ENCODE measurements around the gene CLEC4G. TPM values are rescaled to one million over a fixed set of nuclear protein-coding genes. Genes with fewer than 3 reads are reported as not detected.

The CLEC4G gene
- total RNA-seq, 1 experiment from 2014 or later = not detected

DNA sequence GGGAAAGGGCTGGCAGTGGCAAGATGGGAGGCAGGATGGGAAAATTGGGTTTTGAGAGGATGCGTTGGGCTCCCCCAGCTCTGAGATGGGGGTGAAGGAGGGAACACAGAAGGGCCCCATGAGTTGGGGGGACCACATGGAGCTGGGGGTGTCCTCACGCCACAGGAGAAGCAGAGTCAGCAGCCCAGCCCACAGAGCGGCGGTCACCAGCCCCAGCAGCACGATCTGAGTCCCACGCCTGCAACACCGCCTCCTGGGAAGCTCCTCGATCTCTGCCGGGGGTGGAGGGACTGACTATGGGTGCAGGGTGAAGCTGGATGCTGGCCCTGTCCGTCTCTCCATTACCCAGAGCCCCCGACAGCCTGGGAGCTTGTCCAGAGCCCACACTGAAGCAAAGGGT lies 33.3 kb downstream of the CLEC4G start:
- no peak for DNase-seq (ENCODE audit: low read depth)

DNA sequence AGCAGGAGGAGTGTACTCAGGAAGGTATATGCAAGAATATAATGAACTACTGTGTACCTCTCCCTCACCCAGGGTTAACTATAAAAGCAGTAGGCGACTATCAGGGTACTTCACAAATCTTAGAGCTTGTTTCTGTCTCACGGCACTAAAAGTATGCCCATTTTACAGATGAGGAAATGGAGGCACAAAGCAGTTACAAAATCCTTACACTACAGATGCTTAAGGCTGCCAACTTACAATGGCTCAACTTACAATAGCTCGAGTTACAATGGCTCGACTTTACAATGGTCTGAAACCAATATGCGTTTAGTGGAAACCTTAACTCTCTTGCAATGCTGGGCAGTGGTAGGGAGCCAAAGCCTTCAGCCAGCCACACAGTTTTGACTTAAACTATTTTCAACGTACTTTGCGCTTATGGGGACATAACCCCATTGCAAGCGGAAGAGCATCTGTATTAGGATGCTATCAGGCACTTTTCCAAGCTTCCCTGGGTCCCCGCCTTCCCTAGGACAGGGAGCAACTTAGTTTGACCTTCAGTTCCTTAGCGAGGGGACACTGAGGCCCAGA lies 34.1 kb downstream of the CLEC4G start:
- DNase-seq (ENCODE audit: low read depth) = no peak

DNA sequence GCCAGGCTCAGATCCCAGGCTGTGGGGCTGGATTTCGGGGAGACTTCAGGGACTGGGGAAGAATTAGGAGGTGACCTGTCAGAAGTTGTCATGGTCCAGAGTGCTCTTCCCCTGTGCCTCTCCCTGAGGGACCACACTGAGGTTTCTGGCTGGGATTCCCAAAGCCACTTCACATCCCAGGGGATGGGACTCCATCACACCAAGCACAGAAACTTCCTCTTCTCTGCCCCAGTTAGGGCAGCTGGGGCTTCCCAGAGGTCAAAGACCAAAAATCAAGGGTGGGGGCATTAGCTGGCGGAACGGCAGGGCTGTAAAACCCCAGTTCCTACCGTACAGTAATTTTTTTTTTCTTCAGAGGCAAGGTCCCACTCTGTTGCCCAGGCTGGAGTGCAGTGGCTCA lies 37.4 kb downstream of the CLEC4G start:
- no peak for DNase-seq (ENCODE audit: low read depth)

DNA sequence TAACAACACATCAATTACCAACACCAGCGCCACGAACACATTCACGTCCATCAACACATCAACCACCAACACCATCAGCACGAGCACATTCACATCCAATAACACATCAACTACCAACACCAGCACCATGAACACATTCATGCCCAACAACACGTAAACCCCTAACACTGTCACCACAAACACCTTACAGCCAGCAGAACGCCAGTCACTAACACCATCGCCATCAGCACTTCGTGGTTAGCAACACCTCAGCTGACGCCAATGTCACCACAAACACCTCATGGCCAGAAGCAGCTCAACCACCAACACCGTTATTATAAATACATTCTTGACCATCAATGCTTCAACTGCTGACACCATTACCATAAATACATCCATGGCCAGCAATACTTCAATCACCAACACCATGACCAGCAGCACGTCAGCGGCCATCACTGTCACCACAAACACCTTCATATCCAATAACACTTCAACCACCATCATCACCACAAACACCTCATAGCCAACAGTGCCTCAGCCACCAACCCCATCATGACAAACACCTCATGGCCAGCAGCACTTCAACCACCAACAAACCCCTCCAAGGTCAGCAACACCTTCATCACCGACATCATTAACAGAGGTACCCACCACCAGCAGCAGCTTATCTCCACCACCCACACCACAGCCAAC lies 39.4 kb downstream of the CLEC4G start:
- DNase-seq (ENCODE audit: low read depth) = no peak

DNA sequence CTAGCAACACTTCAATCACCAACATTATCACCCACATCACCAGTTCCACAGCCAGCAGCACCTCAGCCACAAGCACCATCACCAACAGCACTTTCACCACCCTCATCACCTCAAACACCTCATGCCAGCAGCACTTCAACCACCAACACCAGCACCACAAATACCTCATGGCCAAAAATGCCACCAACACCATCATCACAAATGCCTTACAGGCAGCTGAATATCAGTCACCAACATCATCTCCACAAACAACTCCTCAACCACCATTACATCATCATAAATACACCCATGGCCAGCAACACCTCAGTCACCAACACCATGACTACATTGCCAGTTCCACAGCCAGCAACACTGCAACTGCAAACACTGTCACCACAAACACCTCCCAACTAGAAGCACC lies 40.4 kb downstream of the CLEC4G start:
- DNase-seq (ENCODE audit: low read depth) = no peak

DNA sequence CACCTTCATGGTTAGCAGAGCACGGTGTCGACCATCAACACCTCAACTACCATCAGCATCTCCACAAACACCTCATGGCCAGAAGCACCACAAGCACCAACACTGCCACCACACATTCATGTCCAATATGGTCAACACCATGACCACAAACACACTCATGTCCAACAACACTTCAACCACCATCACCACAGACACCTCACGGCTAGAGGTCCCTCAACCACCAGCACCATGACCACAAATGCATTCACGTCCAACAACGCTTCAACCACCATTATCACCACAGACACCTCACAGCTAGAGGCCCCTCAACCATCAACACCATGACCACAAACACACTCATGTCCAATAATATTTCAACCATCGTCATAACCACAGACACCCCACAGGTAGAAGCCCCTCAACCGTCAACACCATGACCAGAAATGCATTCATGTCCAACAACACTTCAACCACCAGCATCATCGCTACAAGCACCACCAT lies 41.1 kb downstream of the CLEC4G start:
- no peak for DNase-seq (ENCODE audit: low read depth)

DNA sequence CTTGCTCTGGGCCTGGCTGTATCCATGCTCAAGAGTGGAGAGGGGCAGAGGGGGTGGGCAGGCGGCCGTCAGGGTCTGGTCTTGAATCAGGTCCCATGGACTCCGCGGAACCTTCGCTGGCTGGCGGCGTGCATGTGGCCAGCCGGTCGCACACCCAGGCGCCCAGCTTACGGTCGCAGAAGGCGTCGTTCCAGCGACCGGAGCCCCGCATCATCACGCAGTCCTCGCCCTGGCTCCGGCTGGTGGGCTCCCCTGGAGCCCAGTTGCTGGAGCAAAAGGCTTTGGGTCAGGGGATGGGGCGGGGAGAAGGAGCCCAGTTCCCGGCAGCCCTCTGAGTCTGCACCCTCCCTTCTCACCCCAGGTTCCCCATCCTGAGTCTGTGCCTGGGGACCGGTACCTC lies 42.7 kb downstream of the CLEC4G start:
- no peak for DNase-seq (ENCODE audit: low read depth)

DNA sequence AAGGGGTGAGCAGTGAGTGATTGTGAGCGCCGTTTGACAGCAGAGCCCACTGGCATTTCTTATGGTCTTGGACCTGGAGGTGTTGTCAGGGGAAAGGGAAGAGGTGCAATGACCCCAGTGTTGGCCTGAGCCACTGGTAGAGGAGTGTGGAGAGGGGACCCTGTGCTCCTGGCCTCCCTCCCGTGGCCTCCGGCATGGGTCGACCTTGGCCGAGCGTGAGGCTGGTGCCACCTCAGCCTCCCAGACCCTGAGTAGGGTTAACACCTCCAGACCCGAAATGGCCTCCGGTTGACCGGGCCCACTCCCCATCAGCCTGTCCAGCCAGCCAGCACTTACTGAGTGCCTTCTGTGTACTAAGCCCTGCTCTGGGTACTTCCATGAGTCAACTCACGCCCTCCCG lies 44.7 kb downstream of the CLEC4G start:
- no peak for DNase-seq (ENCODE audit: low read depth)

DNA sequence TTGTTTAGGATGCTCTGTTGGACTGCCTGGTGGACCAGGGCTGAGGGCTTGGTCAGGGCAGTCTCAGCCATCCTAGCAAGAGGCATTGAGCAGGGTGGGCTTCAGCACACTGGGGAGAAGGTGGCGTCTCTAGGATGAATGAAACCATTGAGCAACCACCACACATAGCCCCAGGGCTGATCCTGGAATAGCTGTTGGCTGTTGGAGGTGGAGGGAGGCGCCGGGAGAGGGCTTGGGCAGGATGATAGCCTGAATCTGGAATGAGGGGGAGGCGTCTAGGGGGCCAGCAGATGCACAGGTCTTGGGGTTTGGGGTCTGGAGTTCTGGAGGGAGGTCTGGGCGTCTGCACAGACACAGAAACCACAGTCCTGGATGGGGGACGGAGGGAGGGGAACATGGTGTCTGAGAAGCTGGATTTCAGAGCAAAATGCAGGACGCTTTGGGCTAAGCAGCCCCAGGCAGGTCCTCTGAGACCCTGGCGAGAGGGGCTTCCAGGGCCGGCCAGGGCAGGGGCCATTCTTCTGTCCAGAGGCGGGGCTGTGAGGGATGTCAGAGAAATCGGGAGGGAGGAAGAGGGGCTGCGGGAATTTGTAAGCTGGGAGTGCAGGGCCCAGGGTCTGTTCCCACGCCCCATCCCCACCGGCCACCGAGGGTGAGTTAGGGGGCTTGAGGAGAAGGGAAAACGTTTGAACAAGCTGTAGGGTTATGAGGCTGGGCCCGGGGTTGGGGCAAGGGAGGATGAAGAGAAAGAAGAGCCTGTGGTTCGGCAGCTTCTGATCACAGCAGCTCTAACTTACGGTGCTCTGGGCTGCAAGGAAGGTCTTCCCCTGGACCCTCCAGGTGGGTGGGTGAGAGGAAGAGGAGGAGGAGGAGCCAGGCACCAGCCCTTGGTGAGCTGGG lies 46.1 kb downstream of the CLEC4G start:
- no peak for DNase-seq (ENCODE audit: low read depth)

DNA sequence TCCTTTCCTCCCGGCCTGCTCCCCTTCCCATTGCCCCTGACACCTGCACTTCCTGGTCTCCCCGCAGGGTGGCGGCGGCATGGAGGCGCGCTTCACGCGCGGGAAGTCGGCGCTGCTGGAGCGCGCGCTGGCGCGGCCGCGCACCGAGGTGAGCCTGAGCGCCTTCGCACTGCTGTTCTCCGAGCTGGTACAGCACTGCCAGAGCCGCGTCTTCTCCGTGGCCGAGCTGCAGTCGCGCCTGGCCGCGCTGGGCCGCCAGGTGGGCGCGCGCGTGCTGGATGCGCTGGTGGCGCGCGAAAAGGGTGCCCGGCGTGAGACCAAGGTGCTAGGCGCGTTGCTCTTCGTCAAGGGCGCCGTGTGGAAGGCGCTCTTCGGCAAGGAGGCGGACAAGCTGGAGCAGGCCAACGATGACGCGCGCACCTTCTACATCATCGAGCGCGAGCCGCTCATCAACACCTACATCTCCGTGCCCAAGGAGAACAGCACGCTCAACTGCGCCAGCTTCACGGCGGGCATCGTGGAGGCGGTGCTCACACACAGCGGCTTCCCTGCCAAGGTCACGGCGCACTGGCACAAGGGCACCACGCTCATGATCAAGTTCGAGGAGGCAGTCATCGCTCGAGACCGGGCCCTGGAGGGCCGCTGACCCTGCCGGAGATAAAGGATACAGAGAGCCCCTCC lies 49.6 kb downstream of the CLEC4G start:
- no peak for DNase-seq (ENCODE audit: low read depth)

DNA sequence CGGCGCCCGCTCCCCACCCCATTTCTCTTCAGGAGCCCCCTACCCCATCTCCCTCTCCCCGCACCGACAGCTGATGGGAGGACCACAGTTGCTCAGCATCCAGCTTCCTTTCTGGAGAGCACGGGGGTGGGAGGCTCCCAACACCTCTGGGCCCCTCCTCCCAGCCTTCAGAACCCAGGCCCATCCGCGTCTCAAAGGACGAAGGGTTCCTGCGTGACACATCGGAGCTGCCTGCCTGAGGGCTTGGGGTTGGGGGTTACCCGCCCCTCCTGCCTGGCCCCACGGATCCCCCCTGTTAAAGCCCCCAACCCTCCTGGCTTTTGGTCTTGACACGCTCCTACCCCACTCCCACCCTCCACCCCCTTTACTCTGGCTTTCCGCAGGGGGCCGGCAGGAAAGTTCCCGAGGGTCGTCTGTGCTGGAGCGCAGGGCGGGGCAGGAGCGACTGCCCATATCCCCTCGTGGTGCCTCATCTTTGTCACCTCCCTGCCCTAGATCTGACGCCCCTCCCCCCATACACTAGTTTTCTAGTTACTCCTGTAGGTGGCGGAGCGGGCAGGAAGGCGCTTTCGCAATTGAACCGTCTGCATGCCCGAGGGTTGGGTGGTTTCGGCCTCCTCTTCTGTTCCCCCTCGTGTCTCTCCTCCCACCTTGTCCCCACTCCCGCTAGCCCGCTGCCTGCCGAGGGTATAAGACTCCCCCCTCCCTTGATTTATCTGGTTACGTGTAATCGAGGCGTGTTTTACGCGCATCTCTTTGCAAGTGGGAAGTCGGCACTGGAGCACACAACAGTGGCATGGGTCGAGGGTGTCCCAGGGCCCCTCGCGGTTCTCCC lies 50.4 kb downstream of the CLEC4G start:
- DNase-seq (ENCODE audit: low read depth) = peak; percentile 49

DNA sequence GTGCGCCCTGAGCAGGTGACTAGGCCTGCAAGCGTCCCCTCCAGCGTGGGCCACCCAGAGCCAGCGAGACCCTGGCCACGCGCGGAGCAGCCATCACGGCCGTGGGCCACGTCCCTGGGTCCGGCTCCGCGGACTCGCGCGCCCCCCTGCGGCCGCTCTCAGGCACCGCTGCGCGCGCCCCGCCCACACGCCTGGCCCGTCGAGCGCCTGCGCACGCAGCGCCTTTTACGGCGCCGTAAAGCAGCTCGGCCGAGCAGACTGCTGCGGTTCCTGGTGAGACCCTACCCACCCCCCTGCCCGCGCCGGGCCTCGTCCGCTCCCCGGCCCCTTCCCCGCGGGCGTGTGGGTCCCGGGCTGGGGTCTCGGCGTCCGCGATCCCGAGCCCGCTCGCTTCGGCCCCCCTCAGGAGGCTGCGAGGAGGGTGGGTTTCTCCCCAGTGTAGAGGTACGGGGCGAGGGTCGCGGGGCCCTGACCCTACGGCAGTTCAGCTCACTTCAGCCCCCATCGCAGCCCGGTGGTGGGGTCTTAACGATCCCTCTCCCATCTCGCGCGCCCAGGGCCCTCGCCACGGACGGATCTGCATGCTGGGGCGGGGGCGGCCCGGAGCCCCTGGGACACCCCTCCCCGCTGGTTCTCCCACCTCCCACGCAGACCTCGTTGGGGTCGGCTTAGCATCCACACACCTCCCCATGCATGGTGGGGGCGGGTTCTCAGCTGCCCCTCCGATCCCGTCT lies 51.1 kb downstream of the CLEC4G start, which contains the start of gene TRAPPC5:
TSS of gene TRAPPC5 (plus strand) at position 228 of the 734 bp plus-strand sequence. CDS start 1,421 bp downstream, outside the sequence.
- DNase-seq (ENCODE audit: low read depth) = peak; percentile 66

DNA sequence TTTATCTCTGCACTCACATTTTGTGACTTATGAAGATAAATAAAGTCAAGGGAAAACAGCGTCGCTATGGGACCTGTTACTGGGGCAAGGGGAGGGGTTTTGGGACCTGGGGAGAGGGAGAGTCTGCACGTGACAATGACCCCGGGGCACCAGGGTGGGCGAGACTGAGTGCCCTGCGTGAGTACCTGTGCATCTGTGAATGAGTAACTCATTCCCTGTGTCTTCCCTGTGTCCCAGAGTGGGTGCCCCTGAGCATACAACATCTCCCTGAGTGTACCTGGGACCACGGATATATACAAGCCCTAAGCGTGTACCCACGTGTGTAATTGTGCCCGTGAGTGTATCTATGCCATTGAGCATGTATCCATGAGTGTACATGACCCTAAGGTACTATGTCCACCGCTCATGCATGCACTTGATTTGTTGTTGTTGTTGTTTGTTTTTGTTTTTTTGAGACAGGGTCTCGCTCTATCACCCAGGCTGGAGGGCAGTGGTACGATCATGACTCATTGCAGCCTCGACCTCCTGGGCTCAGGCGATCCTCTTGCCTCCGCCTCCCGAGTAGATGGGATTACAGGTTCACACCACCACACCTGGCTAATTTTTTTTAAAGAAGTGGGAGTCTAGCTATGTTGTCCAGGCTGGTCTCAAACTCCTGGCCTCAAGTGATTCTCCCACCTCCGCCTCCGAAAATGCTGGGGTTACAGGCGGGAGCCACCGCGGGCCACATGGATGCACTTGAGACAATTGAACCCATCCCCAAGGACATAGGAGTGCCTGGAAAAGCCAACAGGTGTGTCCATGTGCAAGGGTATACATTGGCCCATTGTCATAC lies 51.9 kb downstream of the CLEC4G start:
- no peak for DNase-seq (ENCODE audit: low read depth)

DNA sequence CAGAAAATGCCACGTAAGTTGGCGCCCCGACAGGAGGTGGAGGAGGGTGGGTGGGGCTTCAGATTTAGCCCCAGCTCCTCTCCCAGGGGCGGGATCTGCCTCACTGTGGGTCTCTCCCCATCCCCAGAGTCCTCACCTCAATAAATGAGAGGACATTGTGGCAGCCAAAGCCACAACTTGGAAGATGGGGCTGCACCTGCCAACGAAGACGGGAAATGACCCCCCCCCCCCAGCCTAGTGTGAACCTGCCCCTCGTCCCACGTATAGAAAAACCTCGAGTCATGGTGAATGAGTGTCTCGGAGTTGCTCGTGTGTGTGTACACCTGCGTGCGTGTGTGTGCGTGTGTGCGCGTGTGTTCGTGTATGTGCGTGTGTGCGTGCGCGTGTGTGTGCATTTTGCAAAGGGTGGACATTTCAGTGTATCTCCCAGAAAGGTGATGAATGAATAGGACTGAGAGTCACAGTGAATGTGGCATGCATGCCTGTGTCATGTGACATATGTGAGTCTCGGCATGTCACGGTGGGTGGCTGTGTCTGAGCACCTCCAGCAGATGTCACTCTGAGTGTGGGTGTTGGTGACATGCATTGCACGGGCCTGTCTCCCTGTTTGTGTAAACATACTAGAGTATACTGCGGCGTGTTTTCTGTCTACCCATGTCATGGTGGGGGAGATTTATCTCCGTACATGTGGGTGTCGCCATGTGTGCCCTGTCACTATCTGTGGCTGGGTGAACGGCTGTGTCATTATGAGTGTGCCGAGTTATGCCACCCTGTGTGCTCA lies 52.7 kb downstream of the CLEC4G start:
- DNase-seq (ENCODE audit: low read depth) = peak; percentile 18

All from RPMI7951 (cell line).